Panc1 (cell line): ENCODE measurements around the gene ENOX1. TPM values are rescaled to one million over a fixed set of nuclear protein-coding genes. Genes with fewer than 3 reads are reported as not detected.

ENCODE experiments used
- ATAC-seq: fragments of 200-7000 bp; cut with Tn5 transposase; 2 replicates; pipeline ENCODE4 v1.9.1; 2020; ENCODE audit warnings: mild to moderate bottlenecking, moderate library complexity
- BruUV-seq: library from RNA; stranded (reverse); fragments of 400-500 nt; replicated peaks from 2 replicates; lab custom pipeline; 2021; lab: Mats Ljungman, UMichigan
- CTCF ChIA-PET: fragments of 300-600 bp; sonication (Branson Sonifier 250); formaldehyde crosslinking; loops from one replicate; lab custom pipeline; 2022; ENCODE audit warnings: antibody characterized with exemption; lab: Charles Lee
- POLR2A ChIA-PET: fragments of 300-600 bp; sonication (Branson Sonifier 250); formaldehyde crosslinking; loops from one replicate; lab custom pipeline; 2022; ENCODE audit warnings: antibody characterized with exemption; lab: Charles Lee
- DNase-seq: peaks from one replicate; pipeline ENCODE4 v3.0.0-alpha.2; 2010; ENCODE audit warnings: low read depth, low spot score
- H3K27ac ChIP-seq: 2 replicates; pipeline ENCODE4 v1.5.1; 2011; ENCODE audit warnings: mild to moderate bottlenecking, low read length, inconsistent platforms
- H3K27me3 ChIP-seq: fragments of 200-500 bp; sonication (Bioruptor generic); 2 replicates; pipeline ENCODE4 v1.6.0; 2014; ENCODE audit warnings: low read length, inconsistent platforms; ENCODE audit not compliant: control insufficient read depth, insufficient read depth
- H3K36me3 ChIP-seq: fragments of 200-500 bp; sonication (Bioruptor generic); 2 replicates; pipeline ENCODE4 v1.5.1; 2014; ENCODE audit warnings: inconsistent platforms, mild to moderate bottlenecking, low read length, moderate library complexity; ENCODE audit not compliant: control insufficient read depth, insufficient read depth
- H3K4me1 ChIP-seq: 2 replicates; pipeline ENCODE4 v1.5.1; 2011; ENCODE audit warnings: inconsistent platforms, mild to moderate bottlenecking, low read length, moderate library complexity; ENCODE audit not compliant: control insufficient read depth, insufficient read depth
- H3K4me3 ChIP-seq, 2 experiments: 2 replicates each; pipeline ENCODE4 v1.5.1; 2011 to 2012; ENCODE audit warnings: low read depth in 2 of 2, low read length in 2 of 2, mild to moderate bottlenecking in 2 of 2, inconsistent platforms in 1 of 2, moderate library complexity in 1 of 2
- H3K9me3 ChIP-seq: fragments of 200-500 bp; sonication (Bioruptor generic); 2 replicates; pipeline ENCODE4 v1.5.1; 2014; ENCODE audit warnings: low read depth, mild to moderate bottlenecking, inconsistent platforms, low read length, moderate library complexity; ENCODE audit not compliant: control insufficient read depth, insufficient read depth
- POLR2AphosphoS5 ChIP-seq: IDR thresholded peaks from 2 replicates; pipeline ENCODE4 v1.6.1; 2012; ENCODE audit warnings: mild to moderate bottlenecking, low read depth, low read length, moderate library complexity
- SIN3A ChIP-seq: IDR thresholded peaks from 2 replicates; pipeline ENCODE4 v1.6.1; 2012; ENCODE audit warnings: low read depth, mild to moderate bottlenecking, low read length, moderate library complexity, borderline replicate concordance; ENCODE audit not compliant: insufficient read depth
- TCF7L2 ChIP-seq: IDR thresholded peaks from 2 replicates; pipeline ENCODE4 v1.6.1; 2011; ENCODE audit warnings: mild to moderate bottlenecking, low read depth, low read length, inconsistent platforms
- in situ Hi-C: cut with HindIII; loops from 2 replicates; pipeline ENCODE4 v1.10.0; 2016; ENCODE audit warnings: low sequenced_read_pairs, low pct_unique_long_range_greater_than_20kb
- intact Hi-C: fragments of 100-400 bp; cut with micrococcal nuclease; formaldehyde crosslinking; loops from one replicate; pipeline ENCODE4 v1.10.0; 2022; ENCODE audit not compliant: unreplicated experiment
- total RNA-seq: library from RNA; stranded (reverse); gene quantifications from one replicate; pipeline ENCODE4 v1.2.1, GENCODE V29; 2021; ENCODE audit not compliant: unreplicated experiment
- TF ChIP-seq, protein P1 (sequence below): fragments of 450-650 bp; IDR thresholded peaks from 2 replicates; pipeline ENCODE4 v1.5.1; 2017; ENCODE audit warnings: mild to moderate bottlenecking
- TF ChIP-seq, protein P2 (sequence below), 2 experiments: IDR thresholded peaks; 2 replicates each; pipeline ENCODE4 v1.6.1; 2011 to 2012; ENCODE audit warnings: low read depth in 2 of 2, control low read depth in 1 of 2, low read length in 1 of 2, mild to moderate bottlenecking in 1 of 2, moderate library complexity in 1 of 2; ENCODE audit not compliant: insufficient read depth in 1 of 2

ENOX1 gene
- total RNA-seq, 1 experiment from 2014 or later, result 0.23 TPM

DNA sequence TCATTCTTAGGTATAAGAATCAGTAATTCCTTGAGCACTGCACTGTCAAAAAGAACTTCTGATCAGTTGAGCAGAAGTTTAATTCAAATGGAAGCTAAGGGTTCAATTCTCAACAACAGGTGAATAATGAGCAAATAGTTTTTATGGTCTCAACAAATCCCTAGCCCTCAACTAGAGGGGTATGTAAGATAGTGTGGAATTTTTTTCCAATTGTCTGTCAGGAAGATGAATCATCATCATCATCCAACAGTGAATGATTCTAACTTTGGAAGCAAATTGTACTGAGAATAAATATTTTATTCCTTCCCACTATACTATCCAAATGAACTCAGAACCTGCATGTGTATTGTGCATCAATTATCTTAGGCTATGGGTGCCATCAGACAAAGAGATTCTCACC, 372.7 kb downstream of the ENOX1 start:
- H3K9me3 ChIP-seq, result no peaks in the 10 kb centered on the region
- no peaks in the 10 kb centered on the region for H3K27me3 ChIP-seq
- no peak for ATAC-seq
- no peaks in the 10 kb centered on the region for H3K36me3 ChIP-seq
- no peak for DNase-seq
- no peak overlapping the region for H3K27ac ChIP-seq
- intact Hi-C loops, result no loop called here
- ChIA-PET POLR2A (no interaction called here), CTCF (no interaction called here)
- no peak overlapping the region for H3K4me3 ChIP-seq
- in situ Hi-C loops, result no loop called here
- TF ChIP-seq SIN3A (no peak), TCF7L2 (no peak)
- BruUV-seq, result no TSS peak
- H3K4me1 ChIP-seq, result no peaks in the 10 kb centered on the region

DNA sequence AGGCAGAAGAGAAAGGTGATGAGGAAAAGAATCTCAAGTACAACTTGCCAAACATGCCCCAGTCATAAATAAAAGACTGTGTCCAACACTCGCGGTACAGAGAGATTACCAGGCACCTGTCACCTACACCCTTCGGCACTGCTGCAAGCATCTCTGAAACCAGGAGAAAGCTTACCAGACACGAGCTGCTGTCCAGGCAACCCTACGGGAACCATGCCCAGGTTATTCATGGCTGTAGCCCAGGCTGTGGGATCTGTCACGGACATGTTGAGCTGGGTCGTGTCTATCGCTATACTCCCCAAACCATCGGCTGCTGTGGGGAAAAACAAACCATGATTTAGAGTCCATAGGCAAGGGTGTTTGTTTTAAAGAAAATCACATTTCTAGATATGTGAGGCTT, 375.0 kb downstream of the ENOX1 start:
- POLR2A ChIA-PET, result no interaction called here
- Histone ChIP-seq H3K27ac (no peak overlapping the region), H3K36me3 (no peaks in the 10 kb centered on the region), H3K9me3 (no peaks in the 10 kb centered on the region), H3K4me3 (no peak overlapping the region), H3K4me1 (no peaks in the 10 kb centered on the region), H3K27me3 (no peaks in the 10 kb centered on the region)
- in situ Hi-C loops (no loop called here), intact Hi-C loops (no loop called here)
- CTCF ChIA-PET, result no interaction called here
- no peak for TF ChIP-seq SIN3A
- TF ChIP-seq, protein P1, sequence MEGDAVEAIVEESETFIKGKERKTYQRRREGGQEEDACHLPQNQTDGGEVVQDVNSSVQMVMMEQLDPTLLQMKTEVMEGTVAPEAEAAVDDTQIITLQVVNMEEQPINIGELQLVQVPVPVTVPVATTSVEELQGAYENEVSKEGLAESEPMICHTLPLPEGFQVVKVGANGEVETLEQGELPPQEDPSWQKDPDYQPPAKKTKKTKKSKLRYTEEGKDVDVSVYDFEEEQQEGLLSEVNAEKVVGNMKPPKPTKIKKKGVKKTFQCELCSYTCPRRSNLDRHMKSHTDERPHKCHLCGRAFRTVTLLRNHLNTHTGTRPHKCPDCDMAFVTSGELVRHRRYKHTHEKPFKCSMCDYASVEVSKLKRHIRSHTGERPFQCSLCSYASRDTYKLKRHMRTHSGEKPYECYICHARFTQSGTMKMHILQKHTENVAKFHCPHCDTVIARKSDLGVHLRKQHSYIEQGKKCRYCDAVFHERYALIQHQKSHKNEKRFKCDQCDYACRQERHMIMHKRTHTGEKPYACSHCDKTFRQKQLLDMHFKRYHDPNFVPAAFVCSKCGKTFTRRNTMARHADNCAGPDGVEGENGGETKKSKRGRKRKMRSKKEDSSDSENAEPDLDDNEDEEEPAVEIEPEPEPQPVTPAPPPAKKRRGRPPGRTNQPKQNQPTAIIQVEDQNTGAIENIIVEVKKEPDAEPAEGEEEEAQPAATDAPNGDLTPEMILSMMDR, result no peak
- TF ChIP-seq, protein P2, sequence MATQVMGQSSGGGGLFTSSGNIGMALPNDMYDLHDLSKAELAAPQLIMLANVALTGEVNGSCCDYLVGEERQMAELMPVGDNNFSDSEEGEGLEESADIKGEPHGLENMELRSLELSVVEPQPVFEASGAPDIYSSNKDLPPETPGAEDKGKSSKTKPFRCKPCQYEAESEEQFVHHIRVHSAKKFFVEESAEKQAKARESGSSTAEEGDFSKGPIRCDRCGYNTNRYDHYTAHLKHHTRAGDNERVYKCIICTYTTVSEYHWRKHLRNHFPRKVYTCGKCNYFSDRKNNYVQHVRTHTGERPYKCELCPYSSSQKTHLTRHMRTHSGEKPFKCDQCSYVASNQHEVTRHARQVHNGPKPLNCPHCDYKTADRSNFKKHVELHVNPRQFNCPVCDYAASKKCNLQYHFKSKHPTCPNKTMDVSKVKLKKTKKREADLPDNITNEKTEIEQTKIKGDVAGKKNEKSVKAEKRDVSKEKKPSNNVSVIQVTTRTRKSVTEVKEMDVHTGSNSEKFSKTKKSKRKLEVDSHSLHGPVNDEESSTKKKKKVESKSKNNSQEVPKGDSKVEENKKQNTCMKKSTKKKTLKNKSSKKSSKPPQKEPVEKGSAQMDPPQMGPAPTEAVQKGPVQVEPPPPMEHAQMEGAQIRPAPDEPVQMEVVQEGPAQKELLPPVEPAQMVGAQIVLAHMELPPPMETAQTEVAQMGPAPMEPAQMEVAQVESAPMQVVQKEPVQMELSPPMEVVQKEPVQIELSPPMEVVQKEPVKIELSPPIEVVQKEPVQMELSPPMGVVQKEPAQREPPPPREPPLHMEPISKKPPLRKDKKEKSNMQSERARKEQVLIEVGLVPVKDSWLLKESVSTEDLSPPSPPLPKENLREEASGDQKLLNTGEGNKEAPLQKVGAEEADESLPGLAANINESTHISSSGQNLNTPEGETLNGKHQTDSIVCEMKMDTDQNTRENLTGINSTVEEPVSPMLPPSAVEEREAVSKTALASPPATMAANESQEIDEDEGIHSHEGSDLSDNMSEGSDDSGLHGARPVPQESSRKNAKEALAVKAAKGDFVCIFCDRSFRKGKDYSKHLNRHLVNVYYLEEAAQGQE (IDR thresholded peaks at IDR 0.05; ENCODE audit: insufficient read depth in 1 of 2, low read depth in 2 of 2, low read length in 1 of 2), result no peak
- no peak for TF ChIP-seq TCF7L2
- no peak for TF ChIP-seq POLR2AphosphoS5
- no TSS peak for BruUV-seq
- no peak for ATAC-seq
- DNase-seq, result no peak

DNA sequence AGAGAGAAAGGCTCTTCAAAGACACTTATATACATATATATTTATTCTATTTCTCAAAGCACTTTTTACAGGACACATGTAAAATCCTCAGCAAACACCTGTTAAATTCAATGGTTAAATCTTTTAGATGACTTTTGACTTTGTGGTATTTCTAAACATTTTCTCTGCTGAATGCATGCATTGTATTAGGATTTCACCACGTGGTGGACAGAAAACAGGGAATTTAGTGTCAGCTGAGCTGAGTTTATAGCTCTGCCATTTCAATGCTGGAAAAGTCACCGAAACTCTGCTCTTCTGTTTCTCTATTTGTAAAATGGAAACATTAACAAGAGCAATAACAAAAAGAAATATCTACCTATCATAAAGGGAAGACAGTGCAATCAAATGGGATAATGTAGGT, 375.6 kb downstream of the ENOX1 start:
- TF ChIP-seq, protein P2 (IDR thresholded peaks at IDR 0.05; ENCODE audit: insufficient read depth in 1 of 2, low read depth in 2 of 2, low read length in 1 of 2), result no peak
- TF ChIP-seq TCF7L2 (no peak), POLR2AphosphoS5 (no peak), SIN3A (no peak)
- TF ChIP-seq, protein P1, result no peak
- Histone ChIP-seq H3K27me3 (no peaks in the 10 kb centered on the region), H3K9me3 (no peaks in the 10 kb centered on the region), H3K27ac (no peak overlapping the region), H3K36me3 (no peaks in the 10 kb centered on the region), H3K4me1 (no peaks in the 10 kb centered on the region), H3K4me3 (no peak overlapping the region)
- POLR2A ChIA-PET, result no interaction called here
- DNase-seq, result no peak
- CTCF ChIA-PET, result no interaction called here
- in situ Hi-C loops (no loop called here), intact Hi-C loops (no loop called here)
- ATAC-seq, result no peak
- BruUV-seq, result no TSS peak
